Skeletal muscle satellite cell (primary cell): ENCODE measurements around the gene LTBP1.
"Not testable (repeated sequence)": the region's sequence is repeated elsewhere in the genome, so short reads cannot be mapped to it uniquely, and the experiment has no call there.

ENCODE experiments used
- H3K27me3 ChIP-seq: 2 replicates; pipeline ENCODE4 v1.7.0; 2013; ENCODE audit warnings: low read length; ENCODE audit not compliant: control insufficient read depth, insufficient read depth
- H3K36me3 ChIP-seq: 2 replicates; pipeline ENCODE4 v1.7.0; 2013; ENCODE audit warnings: mild to moderate bottlenecking, control low read depth, low read length; ENCODE audit not compliant: insufficient read depth
- H3K4me1 ChIP-seq: 2 replicates; pipeline ENCODE4 v1.7.0; 2013; ENCODE audit warnings: low read length; ENCODE audit not compliant: control insufficient read depth, insufficient read depth
- H3K4me2 ChIP-seq: 2 replicates; pipeline ENCODE4 v1.7.0; 2013; ENCODE audit warnings: mild to moderate bottlenecking, low read length
- H3K4me3 ChIP-seq: 2 replicates; pipeline ENCODE4 v1.7.0; 2013; ENCODE audit warnings: low read length
- H3K9ac ChIP-seq: 2 replicates; pipeline ENCODE4 v1.7.0; 2013; ENCODE audit warnings: mild to moderate bottlenecking, low read depth, low read length, moderate library complexity
- H3K9me3 ChIP-seq: replicated peaks from 2 replicates; pipeline ENCODE4 v1.7.0; 2013; ENCODE audit warnings: mild to moderate bottlenecking, control low read depth, low read length

The LTBP1 gene

DNA sequence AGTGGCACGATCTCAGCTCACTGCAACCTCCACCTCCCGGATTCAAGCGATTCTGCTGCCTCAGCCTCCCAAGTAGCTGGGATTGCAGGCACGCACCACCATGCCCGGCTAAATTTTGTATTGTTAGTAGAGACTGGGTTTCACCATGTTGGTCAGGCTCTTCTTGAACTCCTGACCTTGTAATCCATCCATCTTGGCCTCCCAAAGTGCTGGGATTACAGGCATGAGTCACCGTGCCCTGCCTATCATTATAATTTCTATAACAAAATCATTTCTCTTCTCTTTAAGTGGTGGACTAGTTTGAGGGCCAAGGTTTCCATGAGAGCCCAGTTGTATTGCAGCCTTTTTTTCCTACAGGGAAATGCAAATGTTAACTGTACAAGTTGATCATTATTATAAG lies 442.9 kb downstream of the LTBP1 start:
- H3K4me3 ChIP-seq, H3K4me1 ChIP-seq, H3K27me3 ChIP-seq, H3K4me2 ChIP-seq, H3K9ac ChIP-seq, H3K9me3 ChIP-seq: not testable (repeated sequence)
- H3K36me3 ChIP-seq: peaks cover 39% of the 10 kb centered on the region

DNA sequence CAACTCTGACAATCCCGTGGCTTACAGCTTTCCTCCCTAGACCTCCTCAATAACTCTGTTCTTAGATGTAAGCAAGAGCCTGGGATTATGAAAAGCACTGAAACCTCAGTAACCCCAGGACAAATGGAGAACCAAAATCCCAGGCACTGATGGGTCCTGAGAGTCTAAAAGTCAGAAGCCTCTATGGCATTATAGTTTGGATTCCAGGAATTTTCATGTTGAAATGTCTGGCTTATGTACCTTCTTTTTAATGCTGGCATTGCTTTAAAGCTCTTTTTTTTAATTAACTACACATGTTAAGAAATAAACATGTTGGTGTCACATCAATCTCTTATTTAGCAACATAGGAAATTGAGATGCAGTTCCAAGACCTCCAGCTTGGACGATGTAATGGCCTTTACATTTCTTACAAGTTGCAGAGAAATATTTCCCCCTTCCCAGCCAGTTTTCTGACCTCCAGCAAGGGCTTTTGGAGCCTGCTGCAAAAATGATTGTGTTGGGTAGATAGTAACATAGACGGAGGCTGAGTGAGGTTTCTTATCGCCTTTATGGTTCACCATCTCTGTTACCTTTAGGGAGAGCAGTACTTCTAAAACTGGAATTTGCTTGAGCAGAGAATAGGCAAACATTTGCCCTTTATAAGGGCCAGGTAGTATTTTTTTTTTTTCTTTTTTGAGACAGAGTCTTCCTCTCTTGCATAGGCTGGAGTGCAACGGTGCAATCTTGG lies 444.9 kb downstream of the LTBP1 start:
- no peak overlapping the region for H3K9ac ChIP-seq
- H3K36me3 ChIP-seq: peaks cover 33% of the 10 kb centered on the region

DNA sequence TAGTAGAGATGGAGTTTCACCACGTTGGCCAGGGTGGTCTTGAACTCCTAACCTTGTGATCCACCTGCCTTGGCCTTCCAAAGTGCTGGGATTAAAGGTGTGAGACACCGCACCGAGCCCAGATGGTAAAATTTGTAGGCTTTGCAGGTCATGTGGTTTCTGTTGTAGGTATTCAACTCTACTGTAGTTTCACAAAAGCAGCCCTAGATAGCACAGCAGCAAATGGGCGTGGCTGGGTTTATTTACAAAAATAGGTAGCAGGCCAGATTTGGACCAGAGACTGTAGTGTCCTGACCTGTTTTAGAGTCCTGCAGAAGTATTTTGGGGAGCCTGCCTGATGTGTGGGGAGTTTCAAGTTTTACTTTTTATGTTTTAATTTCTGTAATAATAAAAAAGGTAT lies 445.6 kb downstream of the LTBP1 start:
- Histone ChIP-seq H3K36me3 (peaks cover 33% of the 10 kb centered on the region), H3K4me1 (no peaks in the 10 kb centered on the region), H3K4me3 (no peak overlapping the region), H3K9me3 (no peaks in the 10 kb centered on the region), H3K4me2 (no peak overlapping the region), H3K9ac (no peak overlapping the region), H3K27me3 (no peaks in the 10 kb centered on the region)

More for the DNA sequence above, 444.9 kb downstream of the LTBP1 start:
- Histone ChIP-seq H3K4me1 (no peaks in the 10 kb centered on the region), H3K4me2 (no peak overlapping the region), H3K9me3 (no peaks in the 10 kb centered on the region), H3K4me3 (no peak overlapping the region), H3K27me3 (no peaks in the 10 kb centered on the region)

GRCh38 chr2:33395034-33395433 lies 448.3 kb downstream of the LTBP1 start:
- Histone ChIP-seq H3K9me3 (no peaks in the 10 kb centered on the region), H3K9ac (no peak overlapping the region), H3K4me1 (no peaks in the 10 kb centered on the region), H3K27me3 (no peaks in the 10 kb centered on the region), H3K4me2 (no peak overlapping the region), H3K36me3 (peaks cover 28% of the 10 kb centered on the region), H3K4me3 (no peak overlapping the region)

DNA sequence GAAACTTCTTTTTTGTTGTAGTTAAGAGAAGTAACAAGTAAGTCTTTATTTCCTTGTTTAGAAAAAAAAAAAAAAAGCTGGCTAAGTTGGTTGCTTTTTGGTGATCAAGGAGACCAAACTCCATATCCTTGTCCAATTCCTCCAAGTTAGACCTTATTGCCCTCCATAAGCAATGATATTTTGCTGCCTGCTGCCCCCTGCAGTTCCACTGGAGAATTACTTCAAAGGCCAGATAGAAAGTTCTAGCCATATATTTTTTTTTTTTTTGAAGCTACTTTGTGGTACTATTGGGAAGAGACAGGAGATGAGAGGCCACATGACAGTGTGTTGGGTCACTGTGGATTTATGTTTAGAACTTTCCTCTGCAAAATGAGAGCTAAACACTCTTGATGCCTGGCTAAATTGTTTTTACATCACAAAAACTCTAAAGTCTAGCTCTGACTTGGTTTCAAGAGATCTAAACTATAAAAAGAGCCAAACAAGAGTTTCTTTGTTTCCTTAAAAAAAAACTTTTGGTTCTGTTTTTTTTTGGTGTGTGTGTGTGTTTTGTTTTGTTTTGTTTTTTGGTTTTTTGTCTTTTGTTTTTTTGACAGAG lies 449.0 kb downstream of the LTBP1 start:
- Histone ChIP-seq H3K36me3 (peaks cover 21% of the 10 kb centered on the region), H3K4me1 (no peaks in the 10 kb centered on the region), H3K9me3 (no peaks in the 10 kb centered on the region), H3K4me3 (no peak overlapping the region), H3K9ac (no peak overlapping the region), H3K27me3 (no peaks in the 10 kb centered on the region), H3K4me2 (no peak overlapping the region)

DNA sequence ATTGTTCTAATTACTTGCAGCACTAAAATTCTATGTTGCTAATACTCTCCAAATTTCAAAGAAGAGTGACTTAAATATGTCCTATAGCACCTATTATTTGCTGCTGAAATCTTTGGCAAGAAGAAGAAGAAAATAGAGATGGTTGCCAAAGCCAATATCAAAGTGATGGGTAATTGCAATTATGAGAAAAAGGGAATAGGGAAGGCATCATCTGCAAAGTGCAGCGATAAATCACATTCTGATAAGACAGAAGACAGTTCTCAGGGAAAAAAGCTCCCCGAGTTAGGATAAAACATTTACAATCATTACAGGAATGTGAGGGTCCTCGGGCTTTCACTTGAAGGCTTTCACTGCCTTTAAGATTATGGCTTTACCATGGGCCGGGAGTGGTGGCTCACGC lies 457.6 kb downstream of the LTBP1 start:
- Histone ChIP-seq H3K36me3 (no peaks in the 10 kb centered on the region), H3K4me2 (no peak overlapping the region), H3K9ac (no peak overlapping the region), H3K9me3 (peaks cover 3% of the 10 kb centered on the region), H3K27me3 (no peaks in the 10 kb centered on the region), H3K4me1 (no peaks in the 10 kb centered on the region), H3K4me3 (no peak overlapping the region)

DNA sequence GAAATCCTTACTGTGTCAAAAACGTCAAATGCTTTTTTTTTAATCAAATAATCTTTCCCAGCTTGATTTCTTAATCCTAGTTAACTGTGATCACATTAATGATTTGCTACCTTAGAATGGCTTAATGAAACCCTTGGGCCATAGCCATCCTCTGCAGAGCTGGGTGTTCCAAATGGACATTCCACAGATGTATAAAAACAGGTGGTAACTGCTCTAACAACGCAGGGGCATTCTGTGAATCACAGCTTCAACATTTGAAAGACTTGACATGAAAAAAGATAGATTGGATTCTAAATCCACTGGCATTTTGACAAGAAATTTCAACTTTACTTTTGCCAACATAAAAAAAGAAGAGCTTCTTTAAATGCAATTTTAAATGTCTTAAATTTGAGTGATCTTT lies 459.9 kb downstream of the LTBP1 start:
- no peaks in the 10 kb centered on the region for H3K4me1 ChIP-seq

DNA sequence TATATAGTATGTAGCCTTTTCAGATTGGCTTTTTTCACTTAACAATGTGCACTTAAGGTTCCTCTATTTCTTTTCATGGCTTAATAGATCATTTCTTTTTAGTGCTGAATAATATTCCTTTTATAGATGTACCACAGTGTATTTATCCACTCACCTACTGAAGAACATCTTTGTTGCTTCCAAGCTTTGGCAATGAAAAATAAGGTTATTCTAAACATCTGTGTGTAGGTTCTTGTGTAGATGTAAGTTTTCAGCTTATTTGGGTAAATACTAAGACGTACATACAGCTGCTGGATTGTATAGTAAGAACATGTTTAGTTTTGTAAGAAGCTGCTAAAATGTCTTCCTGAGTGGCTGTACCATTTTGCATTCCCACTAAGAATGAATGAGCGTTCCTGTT lies 461.4 kb downstream of the LTBP1 start:
- Histone ChIP-seq H3K4me2 (no peak overlapping the region), H3K9me3 (peaks cover 3% of the 10 kb centered on the region), H3K36me3 (no peaks in the 10 kb centered on the region), H3K4me1 (peaks cover 12% of the 10 kb centered on the region), H3K27me3 (no peaks in the 10 kb centered on the region), H3K9ac (no peak overlapping the region), H3K4me3 (no peak overlapping the region)

More for the DNA sequence above, 459.9 kb downstream of the LTBP1 start:
- H3K4me2 ChIP-seq: no peak overlapping the region
- H3K27me3 ChIP-seq: no peaks in the 10 kb centered on the region
- H3K36me3 ChIP-seq: no peaks in the 10 kb centered on the region
- no peak overlapping the region for H3K9ac ChIP-seq
- H3K4me3 ChIP-seq: no peak overlapping the region
- peaks cover 3% of the 10 kb centered on the region for H3K9me3 ChIP-seq

- no peaks in the 10 kb centered on the region for H3K36me3 ChIP-seq
- H3K9ac ChIP-seq: no peak overlapping the region
- H3K4me3 ChIP-seq: no peak overlapping the region
Measured at GRCh38 chr2:33409417-33409955, 462.7 kb downstream of the LTBP1 start.

DNA sequence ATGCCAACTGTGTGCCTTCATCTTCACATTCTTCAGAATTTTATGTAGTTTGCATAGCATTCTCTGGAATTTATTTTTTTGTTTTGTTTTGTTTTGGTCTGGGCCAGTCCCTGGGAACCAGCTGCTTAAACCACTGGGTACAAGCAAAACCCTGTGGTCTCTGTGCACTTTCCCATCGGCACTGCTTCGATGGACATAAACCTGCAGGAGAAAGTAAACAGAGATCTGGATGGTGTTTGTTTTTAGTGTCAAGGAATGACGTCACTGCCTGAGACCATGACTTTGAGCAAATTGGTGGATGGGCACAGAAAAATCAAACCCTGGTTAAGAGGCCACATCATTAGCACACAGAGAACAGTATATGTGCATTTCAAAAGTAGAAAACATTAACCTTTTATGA lies 465.0 kb downstream of the LTBP1 start:
- H3K27me3 ChIP-seq: no peaks in the 10 kb centered on the region
- peaks cover 12% of the 10 kb centered on the region for H3K4me1 ChIP-seq
- no peaks in the 10 kb centered on the region for H3K36me3 ChIP-seq
- H3K9ac ChIP-seq: peak overlapping the region; percentile 70
- H3K4me3 ChIP-seq: no peak overlapping the region
- peaks cover 3% of the 10 kb centered on the region for H3K9me3 ChIP-seq
- peak overlapping the region; percentile 14 for H3K4me2 ChIP-seq

More at GRCh38 chr2:33409417-33409955, 462.7 kb downstream of the LTBP1 start:
- Histone ChIP-seq H3K9me3 (peaks cover 3% of the 10 kb centered on the region), H3K4me2 (no peak overlapping the region), H3K27me3 (no peaks in the 10 kb centered on the region), H3K4me1 (peaks cover 12% of the 10 kb centered on the region)

DNA sequence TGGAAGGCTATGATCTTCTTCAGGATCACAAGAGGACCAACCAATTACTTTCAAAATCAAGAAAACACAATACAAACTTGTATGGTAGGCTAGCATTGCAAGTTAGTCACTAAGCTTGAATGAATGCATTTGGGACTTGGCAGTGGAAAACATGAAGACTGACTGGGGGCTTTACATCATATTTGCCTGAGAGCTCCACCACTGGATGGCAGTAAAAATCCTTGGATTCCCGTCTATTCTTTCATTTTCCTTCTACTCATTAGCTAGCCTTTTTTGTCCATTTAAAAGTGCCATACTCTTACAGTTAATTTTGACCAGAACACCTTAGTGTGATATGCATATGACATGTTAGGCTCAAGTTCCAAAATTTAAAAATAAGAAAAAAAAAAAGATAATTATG lies 466.2 kb downstream of the LTBP1 start:
- Histone ChIP-seq H3K36me3 (no peaks in the 10 kb centered on the region), H3K9ac (peak overlapping the region; percentile 34), H3K4me2 (no peak overlapping the region), H3K27me3 (no peaks in the 10 kb centered on the region), H3K9me3 (peaks cover 3% of the 10 kb centered on the region), H3K4me1 (peaks cover 12% of the 10 kb centered on the region), H3K4me3 (no peak overlapping the region)
